PFSK-1 (cell line): ENCODE measurements around the gene CCN5.

Experiments
- FOXP2 ChIP-seq: optimal IDR thresholded peaks from 2 replicates; pipeline ENCODE3; 2011; ENCODE audit warnings: borderline replicate concordance, control low read depth, inconsistent platforms; ENCODE audit not compliant: insufficient read depth; ENCODE audit errors: extremely low read length, extremely low read depth
- POLR2AphosphoS5 ChIP-seq: IDR thresholded peaks from 2 replicates; pipeline ENCODE4 v1.6.1; 2012; ENCODE audit warnings: low read depth, mild to moderate bottlenecking, control low read depth, low read length, moderate library complexity
- SIN3A ChIP-seq: IDR thresholded peaks from 2 replicates; pipeline ENCODE4 v1.6.1; 2012; ENCODE audit warnings: mild to moderate bottlenecking, low read length, moderate library complexity, borderline replicate concordance; ENCODE audit not compliant: insufficient read depth
- TAF1 ChIP-seq: IDR thresholded peaks from 2 replicates; pipeline ENCODE4 v1.6.1; 2012; ENCODE audit warnings: low read length, control low read depth, borderline replicate concordance; ENCODE audit not compliant: insufficient read depth
- TF ChIP-seq, protein P1 (sequence below), 2 experiments: IDR thresholded peaks; 2 replicates each; pipeline versions ENCODE4 v1.6.1 to v1.8.0; 2011 to 2012; ENCODE audit warnings: low read depth in 2 of 2, low read length in 2 of 2, control low read depth in 1 of 2, inconsistent platforms in 1 of 2, mild to moderate bottlenecking in 1 of 2, moderate library complexity in 1 of 2; ENCODE audit not compliant: insufficient read depth in 1 of 2

Gene CCN5

DNA sequence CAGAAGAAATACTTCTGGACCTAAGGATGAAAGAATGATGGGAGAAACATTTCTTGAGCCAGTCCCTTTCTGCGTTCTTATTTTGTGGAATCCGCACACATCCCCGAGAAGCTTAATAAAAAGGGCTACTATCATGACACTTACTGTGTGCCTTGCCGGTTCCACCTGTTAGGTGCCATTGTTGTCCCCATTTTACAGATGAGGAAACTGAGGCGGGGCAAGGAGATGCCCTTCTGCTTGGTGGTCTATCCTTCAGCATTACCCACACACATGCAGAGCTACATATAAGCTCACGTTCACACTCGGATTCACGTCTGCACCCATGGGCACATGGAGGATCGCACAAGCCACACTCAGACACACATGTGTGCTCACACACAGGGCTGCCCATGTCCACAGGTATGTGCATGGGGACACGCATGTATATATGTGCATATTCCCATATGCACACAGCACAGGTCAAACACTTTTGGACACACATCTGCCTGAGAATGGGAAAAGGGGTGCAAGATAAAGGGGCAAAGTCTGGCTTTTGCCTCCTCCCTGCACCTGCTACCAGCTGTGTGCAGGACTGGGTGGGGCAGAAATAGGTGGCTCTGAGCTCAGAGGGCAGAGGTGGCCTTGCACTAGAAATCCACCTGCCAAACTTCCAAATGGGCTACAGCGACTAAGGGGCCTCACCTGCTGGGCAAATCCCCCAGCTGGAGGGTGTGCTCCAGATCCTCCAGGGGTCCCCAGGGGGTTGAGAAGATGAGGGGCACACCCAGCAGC is 33.2 kb upstream of the CCN5 start:
- TF ChIP-seq SIN3A = no peak
- no peak for TF ChIP-seq POLR2AphosphoS5
- no peak for TF ChIP-seq TAF1
- TF ChIP-seq, protein P1, sequence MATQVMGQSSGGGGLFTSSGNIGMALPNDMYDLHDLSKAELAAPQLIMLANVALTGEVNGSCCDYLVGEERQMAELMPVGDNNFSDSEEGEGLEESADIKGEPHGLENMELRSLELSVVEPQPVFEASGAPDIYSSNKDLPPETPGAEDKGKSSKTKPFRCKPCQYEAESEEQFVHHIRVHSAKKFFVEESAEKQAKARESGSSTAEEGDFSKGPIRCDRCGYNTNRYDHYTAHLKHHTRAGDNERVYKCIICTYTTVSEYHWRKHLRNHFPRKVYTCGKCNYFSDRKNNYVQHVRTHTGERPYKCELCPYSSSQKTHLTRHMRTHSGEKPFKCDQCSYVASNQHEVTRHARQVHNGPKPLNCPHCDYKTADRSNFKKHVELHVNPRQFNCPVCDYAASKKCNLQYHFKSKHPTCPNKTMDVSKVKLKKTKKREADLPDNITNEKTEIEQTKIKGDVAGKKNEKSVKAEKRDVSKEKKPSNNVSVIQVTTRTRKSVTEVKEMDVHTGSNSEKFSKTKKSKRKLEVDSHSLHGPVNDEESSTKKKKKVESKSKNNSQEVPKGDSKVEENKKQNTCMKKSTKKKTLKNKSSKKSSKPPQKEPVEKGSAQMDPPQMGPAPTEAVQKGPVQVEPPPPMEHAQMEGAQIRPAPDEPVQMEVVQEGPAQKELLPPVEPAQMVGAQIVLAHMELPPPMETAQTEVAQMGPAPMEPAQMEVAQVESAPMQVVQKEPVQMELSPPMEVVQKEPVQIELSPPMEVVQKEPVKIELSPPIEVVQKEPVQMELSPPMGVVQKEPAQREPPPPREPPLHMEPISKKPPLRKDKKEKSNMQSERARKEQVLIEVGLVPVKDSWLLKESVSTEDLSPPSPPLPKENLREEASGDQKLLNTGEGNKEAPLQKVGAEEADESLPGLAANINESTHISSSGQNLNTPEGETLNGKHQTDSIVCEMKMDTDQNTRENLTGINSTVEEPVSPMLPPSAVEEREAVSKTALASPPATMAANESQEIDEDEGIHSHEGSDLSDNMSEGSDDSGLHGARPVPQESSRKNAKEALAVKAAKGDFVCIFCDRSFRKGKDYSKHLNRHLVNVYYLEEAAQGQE (IDR thresholded peaks at IDR 0.05; ENCODE audit: insufficient read depth in 1 of 2, low read depth in 2 of 2, low read length in 2 of 2) = no peak
- TF ChIP-seq FOXP2 = no peak

DNA sequence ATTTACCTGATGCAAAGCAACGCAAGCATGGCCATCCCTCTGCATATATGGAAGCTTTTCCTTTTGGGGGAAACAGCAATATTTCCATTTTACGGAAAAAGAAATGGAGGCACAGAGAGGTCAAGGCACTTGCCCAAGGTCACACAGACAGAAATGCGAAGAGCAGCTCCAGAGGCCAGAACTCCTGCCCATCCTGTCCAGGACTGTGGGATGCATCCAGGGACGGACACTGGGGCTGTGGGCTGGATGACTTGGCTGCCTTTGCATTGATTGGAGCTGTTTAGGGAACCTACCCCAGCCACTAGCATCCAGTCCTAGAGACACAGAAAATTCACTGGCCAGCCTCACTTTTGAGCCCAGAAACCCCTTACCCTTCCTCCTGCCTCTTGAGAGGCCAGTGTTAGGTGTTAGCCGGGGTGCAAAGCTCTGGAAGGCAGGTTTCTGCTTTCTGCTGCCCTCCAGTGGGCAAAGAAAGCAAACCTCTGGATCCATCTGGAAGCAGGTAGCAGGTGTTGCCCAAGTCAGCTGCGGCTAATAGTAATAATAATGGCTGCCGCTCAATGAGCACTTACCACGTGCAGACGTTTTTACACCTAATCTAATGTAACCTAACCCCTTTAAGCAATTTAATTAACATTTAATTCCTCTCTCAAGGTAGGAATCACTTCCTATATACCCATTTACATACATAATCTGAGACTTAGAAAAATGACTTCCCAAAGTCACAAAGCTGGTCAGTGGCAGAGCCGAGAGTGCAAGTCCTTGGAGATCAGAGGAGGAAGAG is 31.7 kb upstream of the CCN5 start:
- TF ChIP-seq POLR2AphosphoS5 (no peak), TAF1 (no peak), FOXP2 (no peak), SIN3A (no peak)
- TF ChIP-seq, protein P1 (IDR thresholded peaks at IDR 0.05; ENCODE audit: insufficient read depth in 1 of 2, low read depth in 2 of 2, low read length in 2 of 2) = no peak

- TF ChIP-seq FOXP2 (no peak), SIN3A (no peak), POLR2AphosphoS5 (no peak), TAF1 (no peak)
- TF ChIP-seq, protein P1 (IDR thresholded peaks at IDR 0.05; ENCODE audit: insufficient read depth in 1 of 2, low read depth in 2 of 2, low read length in 2 of 2) = no peak
These were observed 30.9 kb upstream of the CCN5 start for GRCh38 chr20:44684047-44684967.

DNA sequence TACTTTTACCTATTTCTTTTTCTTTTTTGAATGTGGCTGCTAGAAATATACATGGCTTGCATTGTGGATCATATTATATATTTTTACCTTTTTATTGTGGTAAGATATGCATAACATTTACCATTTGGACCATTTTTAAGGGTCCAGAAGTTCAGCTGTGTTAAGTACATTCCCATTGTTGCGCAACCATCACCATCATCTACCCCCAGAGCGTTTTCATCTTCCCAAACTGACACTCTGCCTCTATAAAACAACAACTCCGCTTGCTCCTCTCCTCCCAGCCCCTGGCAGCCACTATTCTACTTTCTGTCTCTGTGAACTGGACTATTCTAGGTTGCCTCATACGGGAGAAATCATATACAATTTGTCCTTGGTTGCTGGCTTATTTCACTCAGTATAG is 28.2 kb upstream of the CCN5 start:
- TF ChIP-seq, protein P1 (IDR thresholded peaks at IDR 0.05; ENCODE audit: insufficient read depth in 1 of 2, low read depth in 2 of 2, low read length in 2 of 2) = no peak
- TF ChIP-seq TAF1 = no peak
